K562 (cell line): Measurements from ENCODE around the gene GDF11. TPM values are rescaled to one million over a fixed set of nuclear protein-coding genes. Genes with fewer than 3 reads are reported as not detected.

Experiments used
- ATAC-seq: fragments of 200-7000 bp; cut with Tn5 transposase; 3 replicates; pipeline ENCODE4 v1.9.1; 2020; ENCODE audit warnings: moderate library complexity
- BruUV-seq: library from RNA; stranded (reverse); fragments of 400-500 nt; replicated peaks from 2 replicates; lab custom pipeline; 2021; lab: Mats Ljungman, UMichigan
- CTCF ChIA-PET: fragments of 300-600 bp; formaldehyde crosslinking; extraction: SDS; loops from one replicate; lab custom pipeline; 2021; ENCODE audit warnings: low intra/inter-chr PET ratio; lab: Yijun Ruan, JAX
- POLR2A ChIA-PET: fragments of 300-600, 350-650 bp; sonication (Branson Sonifier 250); formaldehyde crosslinking; extraction: SDS; loops from one replicate; lab custom pipeline; 2021; ENCODE audit warnings: antibody characterized with exemption, inconsistent platforms; lab: Yijun Ruan, JAX
- DNase-seq, 4 experiments: peaks; one replicate each; pipeline versions ENCODE4 v3.0.0 to v3.0.0-alpha.2; 2011 to 2018; ENCODE audit warnings: low spot score in 3 of 4, mixed read lengths in 3 of 4; ENCODE audit errors: extremely low read depth in 1 of 4
- FAIRE-seq: peaks from 2 replicates; lab custom pipeline; 2011; peaks lifted over from hg19 to GRCh38; lab: Jason Lieb, UNC
- H2AFZ ChIP-seq: 2 replicates; pipeline ENCODE4 v1.6.0; 2011; ENCODE audit warnings: low read depth, low read length, control low read depth, inconsistent platforms
- H3K27ac ChIP-seq: fragments of 200-600 bp; 3 replicates; pipeline ENCODE4 v1.8.0; 2011; ENCODE audit warnings: low read depth, mild to moderate bottlenecking, control low read depth, inconsistent platforms, low read length, moderate library complexity, mixed read lengths; ENCODE audit errors: extremely low read depth
- H3K27me3 ChIP-seq, 2 experiments: fragments of 300-600 bp in 1 of 2; 2 replicates in 1 of 2; 3 replicates in 1 of 2; pipeline versions ENCODE4 v1.6.0 to v1.8.0; 2011; ENCODE audit warnings: inconsistent platforms in 2 of 2, low read length in 2 of 2, mild to moderate bottlenecking in 1 of 2, mixed read lengths in 1 of 2, moderate library complexity in 1 of 2; ENCODE audit not compliant: control insufficient read depth in 2 of 2, insufficient read depth in 2 of 2
- H3K36me3 ChIP-seq: fragments of 300-600 bp; 3 replicates; pipeline ENCODE4 v1.8.0; 2011; ENCODE audit warnings: mild to moderate bottlenecking, low read length, inconsistent platforms; ENCODE audit not compliant: control insufficient read depth, insufficient read depth
- H3K4me1 ChIP-seq, 2 experiments: fragments of 200-600 bp in 1 of 2; replicated peaks in 1 of 2; 2 replicates in 1 of 2; 3 replicates in 1 of 2; pipeline versions ENCODE4 v1.5.1 to v1.8.0; 2011; ENCODE audit warnings: inconsistent platforms in 2 of 2, low read length in 2 of 2, mild to moderate bottlenecking in 1 of 2, mixed read lengths in 1 of 2, moderate library complexity in 1 of 2; ENCODE audit not compliant: control insufficient read depth in 2 of 2, insufficient read depth in 2 of 2
- H3K4me2 ChIP-seq: 2 replicates; pipeline ENCODE4 v1.6.1; 2011; ENCODE audit warnings: low read length, control low read depth, inconsistent platforms, mixed read lengths; ENCODE audit not compliant: insufficient read depth
- H3K4me3 ChIP-seq: fragments of 200-600 bp; sonication (generic), shearing (Covaris generic); 2 replicates; pipeline ENCODE4 v1.5.1; 2016; ENCODE audit warnings: control low read depth, inconsistent platforms
- H3K79me2 ChIP-seq: fragments of 200-600 bp; 3 replicates; pipeline ENCODE4 v1.8.0; 2011; ENCODE audit warnings: low read length, inconsistent platforms; ENCODE audit not compliant: control insufficient read depth, insufficient read depth
- H3K9ac ChIP-seq, 2 experiments: 2 replicates each; pipeline versions ENCODE4 v1.6.0 to v1.6.1; 2011; ENCODE audit warnings: low read depth in 2 of 2, low read length in 2 of 2, control low read depth in 1 of 2, inconsistent platforms in 1 of 2, mild to moderate bottlenecking in 1 of 2, mixed read lengths in 1 of 2; ENCODE audit not compliant: insufficient read depth in 1 of 2
- H3K9me1 ChIP-seq: one replicate; pipeline ENCODE4 v1.6.0; 2011; ENCODE audit warnings: inconsistent platforms, mild to moderate bottlenecking, low read length, moderate library complexity; ENCODE audit not compliant: control insufficient read depth, insufficient read depth
- H3K9me3 ChIP-seq: replicated peaks from 2 replicates; pipeline ENCODE4 v1.5.1; 2011; ENCODE audit warnings: low read depth, low read length, inconsistent platforms; ENCODE audit not compliant: control insufficient read depth, insufficient read depth
- H4K20me1 ChIP-seq: replicated peaks from 2 replicates; pipeline ENCODE4 v1.6.1; 2011; ENCODE audit warnings: low read length, inconsistent platforms, mixed read lengths; ENCODE audit not compliant: control insufficient read depth, insufficient read depth
- SMARCC2 ChIP-seq: fragments of 450-650 bp; IDR thresholded peaks from 2 replicates; pipeline ENCODE4 v1.6.1; 2017; ENCODE audit warnings: antibody characterized with exemption, moderate library complexity, mild to moderate bottlenecking, low read depth
- THRA ChIP-seq: fragments of 450-650 bp; IDR thresholded peaks from 2 replicates; pipeline ENCODE4 v1.6.1; 2017; ENCODE audit warnings: mild to moderate bottlenecking, moderate library complexity
- ZNF282 ChIP-seq: sonication (generic); formaldehyde crosslinking; IDR thresholded peaks from 2 replicates; pipeline ENCODE4 v1.8.1; 2023; ENCODE audit warnings: missing genetic modification reagents
- WGBS: fragments of 100-300 bp; shearing (Covaris generic); methylation state at CpG from one replicate; pipeline ENCODE4 v1.1.6; 2016; ENCODE audit warnings: low coverage, mixed read lengths; ENCODE audit not compliant: insufficient coverage; ENCODE audit errors: missing lambda C conversion rate; 5-methylcytosine and 5-hydroxymethylcytosine counted together
- in situ Hi-C: fragments of 300-500 bp; cut with MboI; formaldehyde crosslinking; loops from 4 replicates; pipeline ENCODE4 v1.15.0; 2018; ENCODE audit warnings: inconsistent platforms, mixed read lengths
- intact Hi-C: fragments of 100-400 bp; cut with micrococcal nuclease; formaldehyde crosslinking; loops from 2 replicates; pipeline ENCODE4 v1.14.2; 2022
- polyA plus RNA-seq, 8 experiments: library from polyadenylated mRNA; depleted of rRNA in 4 of 8; stranded (reverse) in 5 of 8; unstranded in 3 of 8; fragments of >200 nt; fragmentation: Nextera tagmentation in 2 of 8; fragmentation: Illumina TruSeq in 1 of 8; extraction: Ambion mirVana in 2 of 8; extraction: Trizol in 1 of 8; gene quantifications; 2 replicates each; pipeline versions ENCODE4 v1.2.1 to v1.2.3, GENCODE V29; 2011 to 2014; ENCODE audit warnings: inconsistent platforms in 1 of 8, missing spikeins in 1 of 8
- total RNA-seq, 7 experiments: library from RNA; depleted of rRNA in 6 of 7; stranded (reverse); fragments of >200 nt in 6 of 7; fragmentation: Illumina TruSeq in 2 of 7; extraction: Trizol in 2 of 7; gene quantifications; 2 replicates each; pipeline versions ENCODE4 v1.2.1 to v1.2.3, GENCODE V29; 2011 to 2021; ENCODE audit warnings: low replicate concordance in 1 of 7
- TF ChIP-seq, protein P1 (sequence below): fragments of 250-450 bp; sonication (Bioruptor Pico); IDR thresholded peaks from 2 replicates; pipeline ENCODE4 v1.5.0; 2021; ENCODE audit warnings: mild to moderate bottlenecking, borderline replicate concordance
- TF ChIP-seq, protein P2 (sequence below): sonication (generic); formaldehyde crosslinking; IDR thresholded peaks from 2 replicates; pipeline ENCODE4 v1.8.0; 2022; ENCODE audit warnings: mild to moderate bottlenecking, missing genetic modification reagents

The GDF11 gene
- total and polyA plus RNA-seq, 9 of the 15 experiments (the other 6 are each of a cell fraction or from before 2014, with no cell fraction given) = 1.4 to 15.7 (median 4.8) TPM

DNA sequence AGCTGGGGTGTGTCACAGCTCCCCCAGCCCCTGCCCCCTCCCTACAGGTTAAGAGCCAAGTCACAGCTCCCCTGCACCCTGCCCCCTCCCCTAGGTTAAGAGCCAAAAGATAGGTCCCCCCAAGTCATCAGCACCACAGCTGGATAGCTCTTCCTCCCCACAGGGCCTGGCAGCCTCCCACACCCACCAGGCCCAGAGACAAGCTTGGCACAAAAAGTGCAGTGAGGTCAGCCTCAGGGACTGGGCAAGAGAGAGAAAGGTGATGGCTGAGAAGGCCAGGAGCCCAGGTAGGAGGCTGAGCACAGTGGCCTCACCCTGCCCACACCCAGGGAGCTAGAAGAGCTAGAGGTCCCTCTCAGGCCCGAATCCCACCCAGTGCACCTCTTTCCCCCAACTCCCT, 44.0 kb upstream of the GDF11 start:
- intact Hi-C loops (no loop called here), in situ Hi-C loops (no loop called here)
- DNase-seq (no peak), ATAC-seq (no peak), FAIRE-seq (no peak)
- no peaks in the 10 kb centered on the region for H3K9me3 ChIP-seq
- H3K9me1 ChIP-seq = peaks cover 5% of the 10 kb centered on the region
- peaks cover 20 to 64% of the 10 kb centered on the region in 2 experiments; a peak in 4 of 5 replicates for H3K27me3 ChIP-seq
- peaks cover 0 to 22% of the 10 kb centered on the region in 2 experiments; a peak in 3 of 5 replicates for H3K4me1 ChIP-seq
- no peaks in the 10 kb centered on the region; the same call in 1 of the 2 replicates for H4K20me1 ChIP-seq
- no TSS peak for BruUV-seq
- no peak overlapping the region for H3K4me3 ChIP-seq
- ChIA-PET CTCF (no interaction called here), POLR2A (interaction anchor here (1.1 to 1.5 kb wide), 2 partner anchors 9 to 17 kb away, joined by 3 to 6 read pairs; a partner anchor contains a TSS)
- WGBS = 0% methylated on average over 1 of the region's 1 CpG
- H3K36me3 ChIP-seq = no peaks in the 10 kb centered on the region
- no peaks in the 10 kb centered on the region for H3K79me2 ChIP-seq
- no peak overlapping the region for H3K9ac ChIP-seq
- H2AFZ ChIP-seq = no peak overlapping the region
- no peak overlapping the region for H3K27ac ChIP-seq
- no peak for TF ChIP-seq THRA
- no peak overlapping the region for H3K4me2 ChIP-seq

GRCh38 chr12:55699471-55700055, 43.4 kb upstream of the GDF11 start:
- no peaks in the 10 kb centered on the region for H4K20me1 ChIP-seq
- H3K36me3 ChIP-seq = no peaks in the 10 kb centered on the region
- no peak for DNase-seq
- FAIRE-seq = no peak
- in situ Hi-C loops = no loop called here
- H3K9me3 ChIP-seq = no peaks in the 10 kb centered on the region
- H3K4me1 ChIP-seq = peaks cover 0 to 22% of the 10 kb centered on the region in 2 experiments; a peak in 3 of 5 replicates
- peaks cover 20 to 64% of the 10 kb centered on the region in 2 experiments; a peak in 4 of 5 replicates for H3K27me3 ChIP-seq
- H3K9ac ChIP-seq = no peak overlapping the region
- no TSS peak for BruUV-seq
- ChIA-PET POLR2A (interaction anchor here (0.6 to 1.5 kb wide), 2 partner anchors 10 to 461 kb away, joined by 3 to 6 read pairs; no protein-coding TSS in a partner anchor), CTCF (no interaction called here)
- ATAC-seq = no peak
- H3K27ac ChIP-seq = no peak overlapping the region
- peaks cover 5% of the 10 kb centered on the region for H3K9me1 ChIP-seq
- intact Hi-C loops = no loop called here
- no peak overlapping the region for H2AFZ ChIP-seq
- no peaks in the 10 kb centered on the region for H3K79me2 ChIP-seq
- H3K4me2 ChIP-seq = no peak overlapping the region
- WGBS = 9% methylated on average over 5 of the region's 5 CpGs
- H3K4me3 ChIP-seq = no peak overlapping the region
- TF ChIP-seq SMARCC2 (no peak), ZNF282 (CRISPR knock-in tag) (no peak)
- TF ChIP-seq, protein P1, sequence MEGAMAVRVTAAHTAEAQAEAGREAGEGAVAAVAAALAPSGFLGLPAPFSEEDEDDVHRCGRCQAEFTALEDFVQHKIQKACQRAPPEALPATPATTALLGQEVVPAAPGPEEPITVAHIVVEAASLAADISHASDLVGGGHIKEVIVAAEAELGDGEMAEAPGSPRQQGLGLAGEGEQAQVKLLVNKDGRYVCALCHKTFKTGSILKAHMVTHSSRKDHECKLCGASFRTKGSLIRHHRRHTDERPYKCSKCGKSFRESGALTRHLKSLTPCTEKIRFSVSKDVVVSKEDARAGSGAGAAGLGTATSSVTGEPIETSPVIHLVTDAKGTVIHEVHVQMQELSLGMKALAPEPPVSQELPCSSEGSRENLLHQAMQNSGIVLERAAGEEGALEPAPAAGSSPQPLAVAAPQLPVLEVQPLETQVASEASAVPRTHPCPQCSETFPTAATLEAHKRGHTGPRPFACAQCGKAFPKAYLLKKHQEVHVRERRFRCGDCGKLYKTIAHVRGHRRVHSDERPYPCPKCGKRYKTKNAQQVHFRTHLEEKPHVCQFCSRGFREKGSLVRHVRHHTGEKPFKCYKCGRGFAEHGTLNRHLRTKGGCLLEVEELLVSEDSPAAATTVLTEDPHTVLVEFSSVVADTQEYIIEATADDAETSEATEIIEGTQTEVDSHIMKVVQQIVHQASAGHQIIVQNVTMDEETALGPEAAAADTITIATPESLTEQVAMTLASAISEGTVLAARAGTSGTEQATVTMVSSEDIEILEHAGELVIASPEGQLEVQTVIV (CRISPR knock-in tag) = no peak
- TF ChIP-seq, protein P2, sequence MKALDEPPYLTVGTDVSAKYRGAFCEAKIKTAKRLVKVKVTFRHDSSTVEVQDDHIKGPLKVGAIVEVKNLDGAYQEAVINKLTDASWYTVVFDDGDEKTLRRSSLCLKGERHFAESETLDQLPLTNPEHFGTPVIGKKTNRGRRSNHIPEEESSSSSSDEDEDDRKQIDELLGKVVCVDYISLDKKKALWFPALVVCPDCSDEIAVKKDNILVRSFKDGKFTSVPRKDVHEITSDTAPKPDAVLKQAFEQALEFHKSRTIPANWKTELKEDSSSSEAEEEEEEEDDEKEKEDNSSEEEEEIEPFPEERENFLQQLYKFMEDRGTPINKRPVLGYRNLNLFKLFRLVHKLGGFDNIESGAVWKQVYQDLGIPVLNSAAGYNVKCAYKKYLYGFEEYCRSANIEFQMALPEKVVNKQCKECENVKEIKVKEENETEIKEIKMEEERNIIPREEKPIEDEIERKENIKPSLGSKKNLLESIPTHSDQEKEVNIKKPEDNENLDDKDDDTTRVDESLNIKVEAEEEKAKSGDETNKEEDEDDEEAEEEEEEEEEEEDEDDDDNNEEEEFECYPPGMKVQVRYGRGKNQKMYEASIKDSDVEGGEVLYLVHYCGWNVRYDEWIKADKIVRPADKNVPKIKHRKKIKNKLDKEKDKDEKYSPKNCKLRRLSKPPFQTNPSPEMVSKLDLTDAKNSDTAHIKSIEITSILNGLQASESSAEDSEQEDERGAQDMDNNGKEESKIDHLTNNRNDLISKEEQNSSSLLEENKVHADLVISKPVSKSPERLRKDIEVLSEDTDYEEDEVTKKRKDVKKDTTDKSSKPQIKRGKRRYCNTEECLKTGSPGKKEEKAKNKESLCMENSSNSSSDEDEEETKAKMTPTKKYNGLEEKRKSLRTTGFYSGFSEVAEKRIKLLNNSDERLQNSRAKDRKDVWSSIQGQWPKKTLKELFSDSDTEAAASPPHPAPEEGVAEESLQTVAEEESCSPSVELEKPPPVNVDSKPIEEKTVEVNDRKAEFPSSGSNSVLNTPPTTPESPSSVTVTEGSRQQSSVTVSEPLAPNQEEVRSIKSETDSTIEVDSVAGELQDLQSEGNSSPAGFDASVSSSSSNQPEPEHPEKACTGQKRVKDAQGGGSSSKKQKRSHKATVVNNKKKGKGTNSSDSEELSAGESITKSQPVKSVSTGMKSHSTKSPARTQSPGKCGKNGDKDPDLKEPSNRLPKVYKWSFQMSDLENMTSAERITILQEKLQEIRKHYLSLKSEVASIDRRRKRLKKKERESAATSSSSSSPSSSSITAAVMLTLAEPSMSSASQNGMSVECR = no peak
